NCI-H2171 (cell line): ENCODE results near the gene ANAPC1.
"Not testable (repeated sequence)": the region's sequence is repeated elsewhere in the genome, so short reads cannot be mapped to it uniquely, and the experiment has no call there.

Experiments used
- DNase-seq: peaks from one replicate; lab custom pipeline; 2025; lab: John Stamatoyannopoulos, UW

Gene ANAPC1

GRCh38 chr2:111905475-111905869 is 21.5 kb upstream of the ANAPC1 start:
- DNase-seq = not testable (repeated sequence)

- DNase-seq = no peak
Measured at GRCh38 chr2:111904726-111905474, 20.9 kb upstream of the ANAPC1 start.

- DNase-seq = no peak
Measured at GRCh38 chr2:111903930-111904439, 20.0 kb upstream of the ANAPC1 start.

GRCh38 chr2:111903516-111903915 is 19.5 kb upstream of the ANAPC1 start:
- no peak for DNase-seq

- DNase-seq = no peak
Measured at GRCh38 chr2:111900859-111901258, 16.9 kb upstream of the ANAPC1 start.

GRCh38 chr2:111898703-111899514 is 14.9 kb upstream of the ANAPC1 start:
- DNase-seq = no peak

GRCh38 chr2:111897924-111898702 is 14.1 kb upstream of the ANAPC1 start, which contains the start of gene MERTK:
MERTK (plus strand) TSS chr2:111898607; CDS start chr2:111898736, 129 bp downstream.
- peak; percentile 65 for DNase-seq

GRCh38 chr2:111897630-111897923 is 13.6 kb upstream of the ANAPC1 start:
- no peak for DNase-seq

- DNase-seq = peak; percentile 77
Measured at GRCh38 chr2:111896576-111896975, 12.6 kb upstream of the ANAPC1 start.

- no peak for DNase-seq
Measured at GRCh38 chr2:111896024-111896423, 12.0 kb upstream of the ANAPC1 start.

GRCh38 chr2:111884592-111884964 is 585 bp upstream of the ANAPC1 start:
- no peak for DNase-seq

GRCh38 chr2:111872806-111873205 is 11.2 kb downstream of the ANAPC1 start:
- DNase-seq = not testable (repeated sequence)

GRCh38 chr2:111865124-111865523 is 18.9 kb downstream of the ANAPC1 start:
- not testable (repeated sequence) for DNase-seq

- not testable (repeated sequence) for DNase-seq
Measured at GRCh38 chr2:111860005-111860404, 24.0 kb downstream of the ANAPC1 start.

- not testable (repeated sequence) for DNase-seq
Measured at GRCh38 chr2:111852544-111852943, 31.4 kb downstream of the ANAPC1 start.

- DNase-seq = not testable (repeated sequence)
Measured at GRCh38 chr2:111850646-111851045, 33.3 kb downstream of the ANAPC1 start.

GRCh38 chr2:111839625-111840282 is 44.2 kb downstream of the ANAPC1 start:
- DNase-seq = not testable (repeated sequence)

- DNase-seq = not testable (repeated sequence)
Measured at GRCh38 chr2:111838992-111839391, 45.0 kb downstream of the ANAPC1 start.

GRCh38 chr2:111834221-111834620 is 49.8 kb downstream of the ANAPC1 start:
- not testable (repeated sequence) for DNase-seq

- not testable (repeated sequence) for DNase-seq
Measured at GRCh38 chr2:111830479-111830878, 53.5 kb downstream of the ANAPC1 start.

GRCh38 chr2:111828217-111828766 is 55.7 kb downstream of the ANAPC1 start:
- not testable (repeated sequence) for DNase-seq
